Fibroblast of mammary gland (primary cell): Measurements from ENCODE around the gene OR2T11.

ENCODE experiments used
- DNase-seq: peaks from one replicate; pipeline ENCODE4 v3.0.0-alpha.2; 2010; ENCODE audit warnings: low read depth
- H3K4me3 ChIP-seq: 2 replicates; pipeline ENCODE4 v1.5.1; 2011; ENCODE audit warnings: low read depth, mild to moderate bottlenecking, low read length, moderate library complexity; ENCODE audit not compliant: control insufficient read depth
- CTCF ChIP-seq: conservative IDR thresholded peaks from 2 replicates; pipeline ENCODE4 v1.5.1; 2011; ENCODE audit warnings: low read depth, low read length, inconsistent platforms; ENCODE audit not compliant: control insufficient read depth, insufficient read depth

OR2T11 gene

GRCh38 chr1:248597589-248597988 lies 37.3 kb downstream of the OR2T11 start, which contains the start of gene OR2T10:
Gene OR2T10, minus strand, starts transcription at chr1:248597700. Its CDS starts 3,932 bp downstream, at chr1:248593768.
- no peak for TF ChIP-seq CTCF
- no peak for DNase-seq
- H3K4me3 ChIP-seq: no peak within 1 kb of the TSS

GRCh38 chr1:248596615-248597014 lies 38.3 kb downstream of the OR2T11 start:
- TF ChIP-seq CTCF: no peak
- H3K4me3 ChIP-seq: no peak overlapping the region
- no peak for DNase-seq

- no peak overlapping the region for H3K4me3 ChIP-seq
- TF ChIP-seq CTCF: no peak
- no peak for DNase-seq
Observed at GRCh38 chr1:248593226-248593625, 41.7 kb downstream of the OR2T11 start.

GRCh38 chr1:248592655-248593054 lies 42.2 kb downstream of the OR2T11 start:
- TF ChIP-seq CTCF: no peak
- H3K4me3 ChIP-seq: no peak overlapping the region
- DNase-seq: no peak

GRCh38 chr1:248590055-248590454 lies 44.8 kb downstream of the OR2T11 start:
- H3K4me3 ChIP-seq: no peak overlapping the region
- no peak for TF ChIP-seq CTCF
- no peak for DNase-seq

- no peak for DNase-seq
- H3K4me3 ChIP-seq: no peak overlapping the region
- no peak for TF ChIP-seq CTCF
Observed at GRCh38 chr1:248589334-248589733, 45.6 kb downstream of the OR2T11 start.

- TF ChIP-seq CTCF: no peak
- peak; percentile 0 for DNase-seq
- H3K4me3 ChIP-seq: no peak overlapping the region
Observed at GRCh38 chr1:248585266-248585665, 49.6 kb downstream of the OR2T11 start.
